HG02642 (cell line): Measurements from ENCODE around the gene HIVEP3.
"Not testable (repeated sequence)": the region's sequence is repeated elsewhere in the genome, so short reads cannot be mapped to it uniquely, and the experiment has no call there.

ENCODE experiments used
- ATAC-seq: cut with Tn5 transposase; IDR thresholded peaks from one replicate; pipeline ENCODE4 v1.9.1; 2021; ENCODE audit warnings: mild to moderate bottlenecking; ENCODE audit not compliant: unreplicated experiment, poor library complexity

Gene HIVEP3

DNA sequence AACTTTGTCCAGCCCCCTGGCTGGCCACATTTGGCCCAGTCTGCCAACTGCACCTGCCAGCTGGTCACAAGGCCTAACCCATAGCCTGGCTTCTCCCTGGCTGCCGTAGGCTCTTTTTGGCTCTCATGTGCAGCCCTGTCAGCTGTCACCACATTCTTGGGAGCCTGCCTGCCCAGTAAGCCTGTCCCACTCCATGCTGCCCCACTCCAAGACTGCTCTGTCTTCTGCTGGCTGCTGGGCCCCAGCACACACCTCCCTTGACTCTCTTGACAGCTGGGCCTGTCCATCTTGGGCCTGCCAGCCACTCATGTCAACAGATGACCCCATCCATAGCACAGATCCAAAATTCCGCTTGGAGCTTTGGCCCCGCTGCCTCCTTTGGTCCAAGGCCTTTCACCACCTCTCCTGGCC lies 360.0 kb downstream of the HIVEP3 start:
- ATAC-seq = no peak

DNA sequence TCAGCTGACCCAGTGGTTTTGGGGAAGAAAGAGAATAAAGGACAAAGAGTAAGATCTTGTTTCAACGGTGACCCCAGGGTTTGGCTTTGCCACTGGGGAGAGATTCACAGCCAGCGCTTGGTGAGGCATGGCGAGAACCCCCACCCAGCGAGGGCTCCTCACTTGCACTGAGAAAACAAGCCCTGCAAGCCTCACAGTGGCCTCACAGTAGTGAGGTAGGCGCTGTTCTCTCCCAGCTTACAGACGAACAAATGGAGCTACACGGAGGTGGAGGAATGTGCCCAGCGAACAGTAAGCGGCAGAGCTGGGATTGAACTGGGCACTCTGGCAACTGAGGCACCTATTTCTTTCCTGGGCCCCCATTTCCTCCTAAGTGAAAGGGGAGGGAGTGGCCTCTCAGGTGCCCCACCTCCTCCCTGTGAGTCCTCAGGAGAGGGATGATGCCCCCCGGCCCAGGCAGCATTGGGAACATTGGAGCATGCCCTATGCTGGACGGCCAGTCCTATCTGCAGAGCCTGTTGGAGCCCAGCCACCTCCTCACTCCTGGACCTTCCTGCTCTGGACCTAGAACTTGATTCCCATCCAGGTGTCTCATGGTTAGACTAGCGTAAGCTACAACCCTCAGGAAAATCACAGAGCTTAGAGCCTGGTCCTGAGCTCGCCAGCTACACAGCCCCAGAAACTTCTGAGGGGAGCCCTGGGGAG lies 360.8 kb downstream of the HIVEP3 start:
- ATAC-seq = no peak

DNA sequence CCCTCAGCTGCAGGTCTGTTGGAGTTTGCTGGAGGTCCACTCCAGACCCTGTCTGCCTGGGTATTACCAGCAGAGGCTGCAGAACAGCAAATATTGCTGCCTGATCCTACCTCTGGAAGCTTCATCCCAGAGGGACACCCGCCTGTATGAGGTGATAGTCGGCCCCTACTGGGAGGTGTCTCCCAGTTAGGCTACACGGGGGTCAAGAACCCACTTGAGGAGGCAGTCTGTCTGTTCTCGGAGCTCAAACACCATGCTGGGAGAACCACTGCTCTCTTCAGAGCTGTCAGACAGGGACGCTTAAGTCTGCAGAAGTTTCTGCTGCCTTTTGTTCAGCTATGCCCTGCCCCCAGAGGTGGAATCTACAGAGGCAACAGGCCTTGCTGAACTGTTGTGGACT lies 364.0 kb downstream of the HIVEP3 start:
- ATAC-seq = not testable (repeated sequence)

DNA sequence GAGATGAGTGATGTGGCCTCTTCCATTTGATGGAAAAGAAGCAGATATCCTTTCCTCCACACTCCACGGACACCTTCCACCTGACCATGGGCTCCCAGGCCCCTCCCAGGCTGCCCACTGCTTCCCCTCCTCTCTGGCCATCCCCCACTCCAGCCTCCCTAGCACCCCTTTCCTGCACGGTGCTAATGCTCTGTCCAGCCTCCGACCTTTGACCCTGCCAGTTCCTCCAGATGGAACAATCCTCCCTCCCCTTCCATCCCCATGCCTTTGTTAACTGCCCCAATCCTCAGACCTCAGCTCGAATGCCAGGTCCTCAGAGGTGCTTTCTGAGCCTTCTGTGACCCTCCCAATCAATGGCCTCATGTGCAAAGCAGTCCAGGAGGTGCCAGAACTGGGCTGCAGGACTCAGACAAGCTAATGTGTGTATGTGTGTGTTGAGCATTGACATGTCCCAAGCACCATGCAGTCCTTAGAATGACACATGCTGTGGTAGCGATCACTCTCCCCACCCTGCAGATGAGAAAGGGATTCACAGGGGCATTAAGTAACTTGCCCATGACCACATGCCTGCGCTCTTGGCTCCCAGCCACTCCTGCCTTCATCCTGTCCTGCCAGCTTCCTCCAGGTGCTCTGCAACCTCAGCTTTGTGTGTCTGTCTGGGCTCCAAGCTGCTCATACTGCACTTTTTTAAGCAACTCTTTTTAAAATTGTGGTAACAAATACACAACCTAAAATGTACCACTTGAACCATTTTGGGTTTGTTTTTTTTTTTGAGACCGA lies 370.8 kb downstream of the HIVEP3 start:
- no peak for ATAC-seq

DNA sequence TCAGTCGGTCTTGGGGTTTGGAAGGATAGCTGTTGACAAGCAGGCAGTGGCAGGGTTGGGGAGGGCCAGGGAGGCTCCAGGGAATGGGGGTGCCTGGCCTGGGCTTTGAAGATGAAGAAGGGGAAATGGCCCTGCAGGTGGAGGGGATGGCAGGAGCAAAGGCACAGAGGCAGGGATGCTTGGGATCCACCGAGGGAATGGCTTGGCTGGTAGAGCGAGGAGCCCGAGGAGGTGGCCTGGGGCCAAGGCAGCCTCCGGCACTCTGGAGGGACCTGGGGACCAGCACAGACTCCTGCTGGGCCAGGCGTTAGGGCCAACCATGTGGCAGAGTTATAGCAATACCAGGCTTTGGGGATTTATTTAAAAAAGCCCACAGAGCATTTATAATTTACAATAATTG lies 371.4 kb downstream of the HIVEP3 start:
- ATAC-seq = no peak

- no peak for ATAC-seq
Measured at GRCh38 chr1:41546833-41547135, 371.9 kb downstream of the HIVEP3 start.

GRCh38 chr1:41545996-41546832 lies 372.5 kb downstream of the HIVEP3 start:
- no peak for ATAC-seq

DNA sequence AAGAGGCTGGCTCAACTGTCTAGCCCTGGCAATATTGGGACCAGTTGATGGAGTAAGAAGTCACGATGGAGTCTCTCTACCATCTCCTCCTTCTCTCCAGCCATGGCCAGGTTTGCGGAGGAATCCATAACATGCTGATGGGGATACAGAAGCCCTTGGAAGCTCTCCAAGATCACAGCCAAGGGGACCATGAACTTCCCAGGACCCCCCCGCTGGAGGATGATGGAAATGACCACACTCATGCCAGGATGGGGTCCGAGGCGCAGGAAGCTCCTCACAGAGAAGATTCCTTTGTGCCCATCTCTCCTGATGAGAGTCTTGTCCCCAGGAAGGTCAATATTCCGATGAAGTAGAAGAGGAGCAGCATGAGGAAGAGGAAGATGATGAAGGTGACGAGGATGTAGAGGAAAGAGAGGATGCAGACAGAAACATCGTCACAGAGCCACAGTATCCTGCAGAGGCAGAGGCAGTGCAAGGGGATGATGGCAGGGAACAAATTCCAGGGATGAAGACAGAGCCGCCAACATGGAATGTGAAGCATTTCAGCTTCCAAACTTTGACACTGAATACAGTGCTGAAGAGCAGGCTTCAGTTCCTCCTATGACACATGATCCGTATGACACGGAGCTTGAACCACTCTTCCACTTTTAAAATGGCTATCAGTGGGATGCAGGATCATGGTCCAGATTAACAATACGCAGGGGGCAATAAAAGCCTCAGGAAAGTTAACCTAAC lies 376.4 kb downstream of the HIVEP3 start:
- no peak for ATAC-seq

GRCh38 chr1:41541592-41541952 lies 377.1 kb downstream of the HIVEP3 start:
- ATAC-seq = no peak

- no peak for ATAC-seq
Measured at GRCh38 chr1:41540886-41541591, 377.7 kb downstream of the HIVEP3 start.

DNA sequence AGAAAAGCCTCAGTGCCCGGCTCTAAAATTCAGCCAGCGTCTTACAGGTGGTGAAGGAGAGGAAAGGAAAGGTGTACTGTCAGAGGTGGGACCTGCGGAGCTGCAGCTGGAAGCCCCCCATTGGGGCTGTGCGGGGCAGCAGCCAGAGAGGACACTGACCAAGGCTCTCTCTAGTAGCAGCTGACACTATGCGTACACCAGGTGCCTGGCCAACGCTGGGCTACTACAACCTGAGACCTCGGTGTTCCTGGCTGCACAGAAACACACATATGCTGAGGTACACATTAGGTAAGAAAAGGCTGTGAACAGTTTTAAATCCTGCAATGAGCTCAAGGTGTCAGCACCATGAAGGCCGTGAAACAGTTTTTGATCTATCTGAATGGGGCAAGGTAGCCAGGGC lies 378.7 kb downstream of the HIVEP3 start:
- no peak for ATAC-seq

- ATAC-seq = no peak
Measured at GRCh38 chr1:41539418-41539805, 379.3 kb downstream of the HIVEP3 start.

- ATAC-seq = no peak
Measured at GRCh38 chr1:41538741-41539417, 379.8 kb downstream of the HIVEP3 start.

- ATAC-seq = no peak
Measured at GRCh38 chr1:41537788-41538351, 380.9 kb downstream of the HIVEP3 start.

DNA sequence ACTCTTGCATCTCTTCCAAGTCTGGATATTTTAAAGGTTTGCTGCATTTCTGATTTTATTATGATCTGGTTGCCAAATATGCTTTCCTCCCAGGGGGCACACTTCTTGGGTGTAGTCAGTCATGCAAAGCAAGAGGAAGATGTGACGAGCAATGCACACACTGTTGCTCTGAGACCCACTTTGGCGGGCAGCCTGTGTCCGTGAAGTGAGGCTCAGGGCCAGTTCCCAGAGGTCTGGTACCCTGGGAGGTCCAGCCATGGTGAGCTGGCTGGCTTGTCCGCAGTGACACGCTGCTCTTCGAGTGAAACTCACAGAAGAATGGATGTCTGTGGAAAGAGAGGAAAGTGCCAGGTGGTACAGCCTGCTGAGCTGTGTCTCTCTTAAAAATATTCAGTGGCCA lies 381.5 kb downstream of the HIVEP3 start:
- ATAC-seq = no peak

GRCh38 chr1:41536361-41536802 lies 382.3 kb downstream of the HIVEP3 start:
- ATAC-seq = no peak

- no peak for ATAC-seq
Measured at GRCh38 chr1:41535716-41536115, 383.0 kb downstream of the HIVEP3 start.

DNA sequence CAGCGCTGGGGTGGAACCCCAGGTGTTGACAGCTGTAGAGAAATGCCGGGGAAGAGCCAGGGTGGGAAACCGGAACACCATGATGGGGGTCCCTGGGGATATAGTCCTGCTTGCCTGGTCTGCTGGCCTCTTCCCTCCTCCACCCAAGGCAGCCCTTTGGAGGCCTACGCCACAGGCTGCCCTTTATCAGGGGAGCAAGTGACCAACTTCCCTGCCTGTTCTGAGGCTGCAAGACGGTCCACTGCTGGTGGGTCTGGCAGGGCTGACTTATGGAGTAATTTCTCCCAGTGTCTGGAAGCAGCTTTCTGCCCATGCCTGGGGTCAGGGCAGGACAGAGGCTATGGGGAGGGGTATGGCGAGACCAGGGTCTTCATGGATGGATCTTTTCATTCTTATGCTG lies 383.4 kb downstream of the HIVEP3 start:
- ATAC-seq = no peak
